Cerebellar cortex (tissue), 1 donor: ENCODE measurements around the gene AKR1B15.
A peak's percentile ranks its signal among the peaks of the same experiment; 100 is the strongest.
"Not testable (repeated sequence)": the region's sequence is repeated elsewhere in the genome, so short reads cannot be mapped to it uniquely, and the experiment has no call there.

Source experiments
- DNase-seq: peaks from one replicate; pipeline ENCODE4 v3.0.0-alpha.2; 2015; ENCODE audit warnings: low spot score

Gene AKR1B15

DNA sequence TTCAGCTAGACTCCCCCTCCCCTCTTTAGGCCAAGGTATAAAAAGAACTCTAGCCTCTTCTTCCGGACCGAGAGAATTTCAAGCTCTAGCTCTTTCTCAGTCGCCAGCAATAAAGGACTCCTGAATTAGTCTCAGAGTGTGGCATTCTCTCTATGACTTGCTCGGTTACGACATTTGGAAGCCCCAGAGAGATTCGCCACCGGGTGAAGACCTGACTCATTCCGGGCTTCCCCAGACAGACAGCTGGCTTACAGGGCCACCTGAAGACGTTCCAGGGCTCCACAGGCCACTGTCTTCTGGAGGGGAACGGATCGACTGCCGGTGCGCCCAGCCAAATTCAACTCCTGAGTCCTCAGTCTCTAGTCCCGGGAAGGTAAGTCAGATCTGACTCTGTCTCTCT lies at the start of gene AKR1B15:
Gene AKR1B15 (plus strand): TSS at position 234 of the 400 bp plus-strand sequence. CDS start 15,510 bp downstream, outside the sequence.
- DNase-seq: no peak

DNA sequence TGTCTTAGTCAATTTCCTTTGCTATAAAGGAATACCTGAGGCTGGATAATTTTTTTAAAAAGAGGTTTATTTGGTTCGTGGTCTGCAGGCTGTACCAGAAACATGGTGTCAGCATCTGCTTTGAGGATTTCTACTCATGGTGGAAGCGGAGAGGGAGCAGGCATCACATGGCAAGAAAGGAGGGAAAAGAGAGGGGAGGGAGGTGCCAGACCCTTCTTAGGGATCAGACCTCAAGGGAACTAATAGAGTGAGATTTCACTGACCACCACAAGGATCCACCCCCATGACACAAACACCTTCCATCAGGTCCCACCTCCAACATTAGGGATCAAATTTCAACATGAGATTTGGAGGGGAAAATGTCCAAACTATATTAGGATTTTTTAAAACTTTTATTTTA lies 48.5 kb upstream of the AKR1B15 start:
- DNase-seq: no peak

DNA sequence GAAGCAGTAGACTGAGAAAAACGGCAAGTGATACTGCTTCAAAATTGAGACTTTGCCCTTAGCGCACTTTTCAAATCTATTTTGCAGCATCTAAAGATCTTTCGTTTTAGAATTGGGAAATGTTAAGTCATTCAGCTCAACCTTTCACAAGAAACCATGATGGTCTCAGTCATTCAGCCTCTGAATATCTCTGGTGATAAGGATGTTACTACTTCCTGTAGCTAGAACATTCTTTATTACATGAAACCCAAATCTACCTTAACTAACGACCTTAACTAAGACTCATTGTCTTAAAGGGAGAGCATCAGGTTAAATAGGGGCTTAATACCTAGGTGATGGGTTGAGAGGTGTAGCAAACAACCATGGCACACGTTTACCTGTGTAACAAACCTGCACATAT lies 47.9 kb upstream of the AKR1B15 start:
- DNase-seq: no peak

DNA sequence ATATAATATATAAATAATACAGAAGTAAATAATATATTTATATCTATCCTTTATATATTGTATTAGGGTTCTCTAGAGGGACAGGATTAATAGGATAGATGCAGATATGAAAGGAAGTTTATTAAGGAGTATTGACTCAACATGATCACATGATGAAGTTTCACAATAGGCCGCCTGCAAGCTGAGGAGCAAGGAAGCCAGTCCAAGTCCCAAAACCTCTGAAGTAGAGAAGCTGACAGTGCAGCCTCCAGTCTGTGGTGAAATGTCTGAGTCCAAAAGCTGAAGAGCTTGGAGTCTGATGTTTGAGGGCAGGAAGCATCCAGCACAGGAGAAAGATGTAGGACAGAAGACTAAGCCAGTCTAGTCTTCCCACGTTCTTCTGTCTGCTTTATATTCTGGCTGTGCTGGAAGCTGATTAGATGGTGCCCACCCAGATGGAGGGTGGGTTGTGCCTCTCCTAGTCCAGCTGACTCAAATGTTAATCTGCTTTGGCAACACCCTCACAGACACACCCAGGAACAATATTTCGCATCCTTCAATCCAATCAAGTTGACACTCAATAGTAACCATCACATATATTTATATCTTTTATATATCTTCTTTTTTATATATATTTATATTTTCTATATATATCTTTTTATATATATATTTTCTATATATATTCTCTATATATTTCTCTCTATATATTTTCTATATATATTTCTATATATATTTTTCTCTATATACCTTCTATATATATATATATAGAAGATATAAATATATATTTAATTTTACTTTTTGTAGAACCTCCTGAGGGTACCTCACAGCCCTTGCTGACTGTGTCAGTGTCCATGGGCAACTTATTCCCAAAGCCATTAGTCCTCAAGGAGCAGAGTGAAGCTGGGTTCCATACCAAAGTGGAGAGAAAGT lies 46.2 kb upstream of the AKR1B15 start:
- DNase-seq: no peak

DNA sequence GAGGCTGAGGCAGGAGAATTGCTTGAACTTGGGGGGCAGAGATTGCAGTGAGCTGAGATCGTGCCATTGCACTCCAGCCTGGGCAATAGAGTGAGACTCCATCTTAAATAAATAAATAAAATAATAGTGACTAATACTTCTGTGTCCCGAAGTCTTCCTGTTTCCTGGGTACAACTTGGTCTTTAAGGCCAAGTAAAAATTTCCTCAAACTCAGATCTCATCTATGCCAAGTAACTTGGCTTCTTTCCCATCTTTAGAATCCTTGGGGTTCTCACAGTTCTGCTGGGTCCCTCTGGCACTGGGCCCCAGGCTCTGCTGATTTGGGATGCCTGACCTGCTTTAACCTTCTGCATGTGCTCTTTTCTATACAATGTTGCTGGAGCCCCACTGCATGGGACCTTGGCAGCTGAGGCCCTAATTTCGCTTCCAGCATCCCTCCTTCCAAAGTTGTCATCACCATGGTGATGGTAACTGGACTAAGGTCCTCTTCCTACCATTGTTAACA lies 44.2 kb upstream of the AKR1B15 start:
- DNase-seq: no peak

DNA sequence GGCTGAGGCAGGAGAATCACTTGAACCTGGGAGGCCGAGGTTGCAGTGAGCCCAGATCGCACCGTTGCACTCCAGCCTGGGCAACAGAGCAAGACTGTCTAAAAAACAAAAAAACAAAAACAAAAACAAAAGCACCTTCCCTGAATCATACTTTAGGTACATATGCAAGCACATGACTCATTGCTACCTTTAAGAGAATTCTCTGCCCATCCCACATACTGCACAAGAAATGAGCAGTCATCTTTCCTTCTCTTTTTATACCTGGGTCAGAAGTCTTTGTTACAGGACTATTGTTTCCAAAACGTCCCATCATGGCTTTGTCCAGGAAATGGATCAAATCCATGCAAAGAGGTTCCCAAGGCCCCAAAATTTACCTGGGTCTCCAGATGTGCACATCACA lies 43.1 kb upstream of the AKR1B15 start:
- no peak for DNase-seq

DNA sequence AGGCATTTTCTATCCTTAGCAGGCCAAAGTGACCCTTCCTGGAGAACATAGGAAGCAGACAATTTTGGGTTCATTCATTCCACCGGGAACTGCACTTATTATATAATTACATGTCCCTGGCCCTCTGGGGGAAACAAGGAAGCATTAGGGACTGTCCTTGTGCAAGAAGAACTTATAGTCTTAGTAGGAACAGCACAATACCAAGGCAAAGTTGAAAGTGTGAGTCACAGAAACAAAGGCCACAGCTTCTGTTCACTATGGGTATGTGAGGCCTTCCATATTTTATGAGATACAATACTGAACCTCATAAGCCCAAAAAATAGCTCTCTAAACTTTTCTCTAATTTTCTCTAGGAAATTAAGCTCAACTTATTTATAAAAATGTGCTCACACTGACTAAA lies 39.9 kb upstream of the AKR1B15 start:
- no peak for DNase-seq

DNA sequence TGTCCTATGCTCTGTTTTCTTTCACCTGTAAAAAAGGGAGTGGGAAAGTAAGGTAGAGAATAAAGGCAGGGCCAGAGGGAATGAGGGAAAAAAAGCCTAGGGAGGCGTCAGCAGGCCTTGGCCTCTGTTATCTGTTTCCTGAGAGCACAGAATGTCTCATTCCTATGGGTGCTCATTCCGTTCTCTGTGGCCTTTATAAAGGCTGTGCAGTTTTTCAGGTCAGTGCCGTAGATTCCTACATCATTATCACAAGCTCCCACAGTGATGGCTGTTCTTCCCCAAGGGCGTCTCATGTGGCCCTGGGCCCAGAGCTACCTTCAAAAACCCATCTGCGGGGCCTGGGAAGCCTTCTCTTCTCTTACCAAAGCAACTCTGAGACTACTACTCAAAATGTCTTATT lies 38.3 kb upstream of the AKR1B15 start:
- no peak for DNase-seq

DNA sequence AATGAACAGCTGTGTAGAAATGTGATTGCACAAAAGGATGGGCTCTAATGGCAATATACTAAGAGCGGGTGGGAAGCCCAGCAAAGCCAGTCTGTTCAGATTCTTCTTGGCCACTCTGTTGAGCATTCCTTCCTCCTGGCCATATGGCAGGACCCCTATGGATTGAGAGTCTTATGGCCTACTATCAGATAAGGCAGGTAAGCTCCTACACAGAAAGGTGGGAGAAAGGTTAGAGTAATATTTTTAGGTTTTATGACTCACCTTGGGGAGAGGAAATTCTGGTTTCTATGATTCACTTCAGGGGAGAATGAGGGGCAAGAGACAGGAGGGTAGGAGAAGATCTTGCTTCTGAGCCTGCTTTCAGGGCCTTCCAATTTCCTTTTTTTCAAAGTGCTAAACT lies 36.6 kb upstream of the AKR1B15 start:
- DNase-seq: no peak

DNA sequence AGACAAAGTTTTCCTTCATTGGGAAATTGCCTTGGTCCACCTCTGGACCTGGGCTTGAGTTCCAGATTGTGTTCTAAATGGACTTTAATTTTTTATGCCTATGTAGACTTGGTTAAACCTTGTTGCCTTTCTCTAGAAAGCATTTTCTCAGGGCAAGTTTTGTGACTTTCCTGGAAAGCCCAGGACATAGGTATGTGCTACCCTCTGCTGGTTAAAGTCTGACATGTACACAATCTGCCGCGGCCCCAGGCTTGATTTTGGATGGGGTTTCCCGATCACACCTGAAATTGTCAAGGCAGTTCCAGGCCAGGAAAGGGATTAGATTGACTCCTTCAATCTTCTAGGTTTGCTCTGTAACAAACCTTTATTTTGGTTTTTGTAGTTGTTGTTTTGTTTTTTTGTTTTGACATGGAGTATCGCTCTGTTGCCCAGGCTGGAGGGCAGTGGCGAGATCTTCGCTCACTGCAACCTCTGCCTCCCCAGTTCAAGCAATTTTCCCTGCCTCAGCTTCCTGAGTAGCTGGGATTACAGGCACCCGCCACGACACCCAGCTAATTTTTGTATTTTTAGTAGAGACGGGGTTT lies 35.6 kb upstream of the AKR1B15 start:
- DNase-seq: peak; percentile 34

DNA sequence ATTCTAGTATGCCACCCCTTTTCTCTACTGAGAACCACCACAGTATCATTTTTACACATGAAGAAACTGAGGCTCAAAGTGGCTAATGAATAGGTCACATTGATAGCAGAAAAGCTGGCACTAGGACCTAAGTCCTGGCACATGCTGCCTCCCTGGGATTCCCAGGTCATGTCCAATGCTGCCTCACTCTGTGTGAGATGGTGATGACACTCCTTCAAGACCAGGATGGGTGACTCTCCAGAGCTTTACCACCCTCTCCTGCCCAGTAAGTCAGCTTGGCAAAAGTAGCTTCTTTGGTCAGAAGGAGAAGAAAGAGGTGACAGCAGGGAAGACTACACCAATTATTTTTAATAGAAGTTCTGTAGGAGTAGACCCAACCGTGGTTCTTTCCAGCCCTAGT lies 34.8 kb upstream of the AKR1B15 start:
- DNase-seq: no peak

DNA sequence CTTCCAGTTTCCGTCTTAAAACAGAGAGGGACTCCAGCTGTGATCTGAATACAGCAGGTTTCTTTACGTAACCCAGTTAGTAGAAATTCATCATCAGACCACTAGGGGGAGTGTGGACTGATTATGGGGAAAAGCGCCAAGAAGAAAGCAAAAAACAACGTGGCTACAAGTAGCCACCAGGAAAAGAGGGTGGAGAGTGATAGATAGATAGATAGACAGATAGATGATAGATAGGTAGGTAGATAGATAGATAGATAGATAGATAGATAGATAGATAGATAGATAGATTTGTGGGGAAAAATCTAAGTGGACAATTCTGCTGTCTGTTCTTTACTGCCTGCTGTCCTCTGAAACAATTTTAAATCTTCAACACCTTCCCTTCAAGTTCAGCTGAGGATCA lies 34.2 kb upstream of the AKR1B15 start:
- DNase-seq: peak; percentile 66

DNA sequence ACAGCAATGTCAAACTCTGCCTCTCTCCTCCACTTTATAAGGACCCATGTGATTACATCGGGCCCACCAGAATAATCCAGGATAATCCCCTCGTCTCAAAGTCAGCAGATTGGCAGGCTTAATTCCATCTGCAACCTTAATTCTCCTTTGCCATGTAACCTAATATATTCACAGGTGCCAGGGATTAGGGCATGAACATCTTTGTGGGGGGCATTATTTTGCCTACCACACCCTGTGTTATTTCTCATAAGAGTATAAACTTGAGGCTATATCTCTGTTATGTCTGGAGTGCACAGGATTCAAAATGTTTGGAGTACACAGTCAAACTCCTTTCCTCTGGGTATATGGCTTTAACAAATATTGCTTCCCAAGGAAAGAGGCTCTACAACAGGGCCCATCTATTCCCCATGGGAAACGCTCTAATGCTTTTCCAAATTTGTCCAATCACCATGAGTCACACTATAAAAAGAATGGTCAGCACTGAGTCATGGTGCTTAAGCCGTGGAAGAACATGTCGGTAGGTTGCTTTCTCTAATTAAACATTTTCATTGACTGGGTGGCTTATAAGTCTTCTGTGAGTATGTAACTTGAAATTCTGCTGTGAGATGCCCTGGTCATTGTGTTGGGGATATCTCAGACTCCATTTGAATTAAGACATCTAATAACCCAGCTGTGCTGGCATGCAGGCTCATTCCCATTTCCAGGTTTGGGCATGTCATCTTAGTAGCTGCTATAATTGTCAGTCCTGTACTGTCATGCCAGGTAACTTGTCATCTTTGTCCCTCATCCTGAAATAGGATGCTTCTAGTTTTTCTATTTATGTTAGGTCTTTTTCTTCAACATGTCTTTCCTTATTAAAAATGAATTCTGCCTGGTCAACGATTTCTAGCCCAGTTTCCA lies 33.1 kb upstream of the AKR1B15 start:
- DNase-seq: no peak

DNA sequence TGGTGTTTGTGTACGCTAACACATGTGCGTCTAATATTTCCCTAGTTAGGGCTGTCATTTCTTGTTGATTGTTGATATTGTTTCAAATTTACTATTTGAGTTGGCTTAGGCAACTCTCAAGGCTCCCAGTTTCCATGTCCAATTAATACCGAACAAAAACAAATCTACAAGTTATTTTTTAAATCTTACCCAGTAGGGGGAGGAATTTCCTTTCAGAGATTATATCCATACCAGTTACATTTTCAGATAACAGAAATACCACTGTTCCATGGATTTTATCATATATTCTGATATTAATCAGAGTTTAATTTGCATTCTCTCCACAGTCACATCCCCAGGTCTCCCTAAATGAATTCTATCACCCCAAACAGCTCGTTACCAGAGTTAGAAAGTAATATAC lies 28.8 kb upstream of the AKR1B15 start:
- no peak for DNase-seq

DNA sequence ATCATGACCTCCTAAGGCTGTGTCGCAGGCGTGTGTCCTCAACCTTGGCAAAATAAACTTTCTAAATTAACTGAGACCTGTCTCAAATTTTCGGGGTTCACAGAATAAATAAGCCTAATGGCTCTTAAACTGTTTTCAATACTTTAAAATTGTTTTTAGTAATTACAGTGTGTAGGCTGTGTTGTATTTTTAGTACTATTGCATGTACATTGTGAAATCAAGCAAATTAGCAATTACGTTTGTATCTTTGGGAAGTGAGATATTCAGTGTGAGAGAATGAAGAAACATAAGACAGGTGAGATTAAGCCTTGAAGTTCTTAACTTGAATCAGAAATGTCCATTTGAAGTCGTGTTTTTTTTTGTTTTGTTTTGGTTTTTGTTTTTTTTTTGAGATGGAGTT lies 26.3 kb upstream of the AKR1B15 start:
- DNase-seq: no peak

DNA sequence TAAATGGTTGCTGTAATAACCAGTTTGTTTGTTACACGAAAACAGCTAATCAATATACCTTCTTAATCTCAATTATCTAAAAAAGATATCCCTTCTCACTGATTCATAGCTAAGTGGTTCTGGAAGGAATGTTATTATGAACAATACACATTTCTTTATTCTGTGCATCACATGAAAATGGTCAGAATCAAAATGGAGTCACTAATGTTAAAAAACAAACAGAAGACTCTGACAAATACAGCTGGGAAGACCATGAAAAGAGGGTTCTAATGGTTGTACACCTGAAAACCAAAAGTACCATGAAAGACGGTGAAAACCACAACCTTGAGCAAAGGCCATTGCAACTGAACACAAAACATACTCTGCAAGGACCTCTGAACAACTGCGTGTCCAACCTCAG lies 23.5 kb upstream of the AKR1B15 start:
- DNase-seq: not testable (repeated sequence)

DNA sequence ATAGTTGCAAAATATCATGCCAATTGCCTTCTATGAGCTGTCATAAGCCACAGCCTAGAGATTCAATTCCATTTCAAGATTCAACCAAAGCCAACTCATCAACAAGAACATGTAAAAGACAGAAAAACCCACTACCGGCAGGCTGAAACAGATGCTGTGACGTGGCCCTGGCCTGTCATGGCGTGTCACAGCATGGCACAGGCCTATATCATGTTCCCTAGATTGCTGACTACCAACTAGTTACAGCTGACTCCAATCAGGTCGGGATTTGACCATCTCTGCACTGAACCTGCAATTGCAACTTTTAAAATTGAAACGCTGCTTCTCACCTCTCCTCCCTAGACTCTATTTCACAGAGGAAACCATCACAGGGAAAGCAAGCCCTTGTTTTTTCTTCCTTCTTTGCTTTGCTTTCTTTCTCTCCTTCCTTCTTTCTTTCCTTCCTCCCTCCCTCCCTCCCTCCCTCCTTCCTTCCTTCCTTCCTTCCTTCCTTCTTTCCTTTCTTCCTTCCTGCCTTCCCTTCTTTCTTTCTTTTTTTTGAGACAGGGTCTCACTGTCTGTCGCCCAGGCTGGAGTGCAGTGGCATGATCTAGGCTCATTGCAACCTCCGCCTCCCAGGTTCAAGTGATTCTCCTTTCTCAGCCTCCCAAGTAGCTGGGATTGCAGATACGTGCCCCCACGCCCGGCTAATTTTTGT lies 22.2 kb upstream of the AKR1B15 start:
- not testable (repeated sequence) for DNase-seq

DNA sequence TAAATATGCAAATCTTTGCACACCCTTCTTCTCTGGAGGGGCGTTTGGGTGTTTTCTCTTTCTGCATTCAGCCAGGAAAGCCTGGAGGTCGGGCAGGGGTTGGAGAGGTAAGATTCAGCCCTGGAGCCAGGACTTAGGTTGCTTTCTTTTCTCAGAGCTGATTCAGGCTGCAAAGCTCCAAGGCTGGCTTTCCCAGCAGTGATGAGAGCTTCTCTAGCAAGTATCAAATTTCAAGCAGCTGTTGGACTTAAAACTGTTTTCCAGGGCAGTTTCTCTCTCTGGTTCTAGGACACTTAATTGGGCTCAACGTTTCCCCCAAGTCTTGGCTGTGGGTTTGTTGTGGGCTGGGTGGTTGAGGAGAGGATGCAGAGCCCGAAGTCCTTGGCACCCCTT lies 20.9 kb upstream of the AKR1B15 start:
- DNase-seq: no peak

DNA sequence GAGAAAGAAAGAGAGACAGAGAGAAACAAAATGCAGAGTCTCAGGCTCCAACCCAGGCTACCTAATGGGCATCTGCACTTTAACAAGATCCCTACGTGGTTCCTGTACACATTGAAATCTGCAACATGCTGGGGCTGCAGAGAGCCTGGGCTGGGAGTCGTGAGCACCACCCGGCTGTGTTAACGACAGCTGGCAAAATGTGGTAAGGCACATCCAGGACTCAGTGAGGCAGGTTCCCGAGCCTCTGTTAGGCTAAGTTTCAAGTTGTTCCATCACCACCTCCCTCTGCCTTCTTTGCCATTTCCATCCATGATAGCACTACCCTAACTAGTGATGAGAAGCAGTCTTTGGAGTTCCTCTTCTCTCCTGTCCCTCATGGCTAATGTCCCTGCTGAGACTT lies 20.2 kb upstream of the AKR1B15 start:
- DNase-seq: no peak

DNA sequence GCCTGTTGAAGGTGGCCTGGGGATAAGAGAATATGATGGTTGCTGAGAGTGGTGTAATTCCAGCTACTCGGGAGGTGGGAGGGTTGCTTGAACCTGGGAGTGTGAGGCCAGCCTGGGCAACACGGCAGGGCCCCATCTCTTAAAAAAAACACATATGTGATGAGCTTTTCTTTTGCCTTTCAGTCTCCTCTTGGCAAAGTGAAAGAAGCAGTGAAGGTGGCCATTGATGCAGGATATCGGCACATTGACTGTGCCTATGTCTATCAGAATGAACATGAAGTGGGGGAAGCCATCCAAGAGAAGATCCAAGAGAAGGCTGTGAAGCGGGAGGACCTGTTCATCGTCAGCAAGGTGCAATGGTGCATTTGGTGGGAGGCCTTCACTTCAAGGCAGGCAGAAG lies 18.4 kb upstream of the AKR1B15 start:
- DNase-seq: no peak

DNA sequence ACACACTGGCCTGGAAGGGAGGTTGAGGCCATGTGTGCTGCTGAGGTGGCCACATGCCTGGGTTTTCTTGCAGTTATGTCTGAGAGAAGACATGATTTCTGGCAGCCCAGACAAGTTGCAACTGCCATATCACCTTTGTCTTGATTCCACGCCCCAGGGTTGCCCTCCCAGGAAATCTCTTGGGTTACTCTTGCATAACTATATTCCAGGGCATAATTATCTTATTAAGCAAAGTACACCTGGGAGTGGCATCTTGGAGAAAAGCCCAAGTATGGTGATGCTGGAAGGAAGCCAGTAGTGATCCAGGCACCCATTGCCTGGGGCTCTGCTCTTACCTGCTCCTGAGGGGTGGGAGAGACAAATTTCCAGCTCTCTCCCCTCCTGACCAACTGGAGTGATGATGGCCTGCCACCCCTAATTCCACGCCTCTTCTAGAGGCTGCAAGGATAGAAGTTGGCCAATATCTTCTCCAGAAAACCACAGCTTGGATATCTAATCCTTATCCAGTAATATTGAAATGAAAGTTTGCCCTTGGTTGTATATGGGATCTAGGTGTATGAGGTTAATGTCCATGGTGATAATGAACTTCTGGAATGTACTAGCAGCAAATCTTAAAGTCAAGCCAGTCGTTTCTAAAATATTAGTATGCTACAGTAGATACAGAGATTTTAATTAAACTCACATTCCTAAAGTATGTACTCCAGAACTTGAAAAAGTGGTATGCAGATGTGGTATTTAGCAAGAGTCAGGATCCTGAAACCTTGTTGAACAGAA lies 16.5 kb upstream of the AKR1B15 start:
- no peak for DNase-seq
